ENCODE data around the gene KNOP1.

The KNOP1 gene

DNA sequence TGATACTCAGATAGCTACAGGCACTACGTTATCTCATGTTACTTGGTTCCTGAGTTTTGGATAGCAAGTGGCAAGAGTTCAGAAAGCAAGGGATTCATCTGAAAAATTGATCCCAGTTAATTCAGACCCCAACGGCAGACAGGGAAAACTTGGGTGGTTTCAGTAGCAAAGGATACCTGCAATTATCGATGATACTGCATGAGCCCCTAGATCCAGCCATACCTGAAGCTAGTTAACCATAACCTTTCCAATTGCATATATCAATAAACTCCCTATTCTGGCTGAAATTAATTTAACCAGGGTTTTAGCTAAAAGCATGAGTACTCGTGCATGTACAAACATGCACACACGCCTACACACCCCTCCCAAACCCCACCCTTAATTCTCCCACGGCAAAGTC, 4.3 kb downstream of the KNOP1 start:
- no peak for TF ChIP-seq ZFP3 (CRISPR knock-in tag; IDR thresholded peaks at IDR 0.05)
- ATAC-seq = no peak

DNA sequence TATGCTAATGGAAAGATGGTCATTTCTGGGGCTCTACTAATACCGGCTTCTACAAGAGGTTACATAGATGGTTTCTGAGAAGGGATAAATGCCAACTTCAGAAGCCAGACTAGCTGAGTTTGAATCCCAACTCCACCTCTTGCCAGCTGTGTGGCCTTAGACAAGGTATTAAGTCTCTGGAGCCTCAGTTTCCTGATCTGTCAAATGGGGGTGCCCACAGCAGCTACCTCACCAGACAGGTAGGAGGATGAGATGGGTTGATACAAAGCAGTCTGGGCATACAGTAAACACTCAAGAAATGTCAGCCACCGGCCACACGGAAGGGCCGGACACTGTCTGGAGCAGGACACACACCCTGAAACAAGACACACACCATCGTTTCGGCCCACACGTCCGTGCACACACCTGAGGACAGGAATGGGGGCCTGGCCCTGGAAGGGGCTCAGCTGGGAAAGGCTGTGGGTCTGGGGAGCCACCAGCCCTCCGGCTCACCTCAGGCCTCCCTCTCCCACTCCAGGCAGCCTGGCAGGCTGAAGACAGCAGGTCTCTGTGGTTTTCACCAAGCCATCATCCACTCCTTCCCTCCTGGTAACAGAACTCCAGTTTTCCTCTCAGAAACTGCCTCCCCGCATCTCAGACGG, 5.5 kb downstream of the KNOP1 start:
- no peak for ATAC-seq
- TF ChIP-seq SNAI2 (CRISPR knock-in tag; IDR thresholded peaks at IDR 0.05) (no peak), CSDC2 (CRISPR knock-in tag; IDR thresholded peaks at IDR 0.05) (no peak), ESRRG (CRISPR knock-in tag; IDR thresholded peaks at IDR 0.05) (no peak), OSR1 (CRISPR knock-in tag; IDR thresholded peaks at IDR 0.05) (no peak), TOX (CRISPR knock-in tag; IDR thresholded peaks at IDR 0.05; ENCODE audit: borderline replicate concordance) (no peak), ZNF565 (CRISPR knock-in tag; conservative IDR thresholded peaks at IDR 0.05; ENCODE audit: low read depth) (no peak), ZFP30 (CRISPR knock-in tag; IDR thresholded peaks at IDR 0.05) (no peak), ZC3H10 (CRISPR knock-in tag; IDR thresholded peaks at IDR 0.05) (no peak), RARB (CRISPR knock-in tag; IDR thresholded peaks at IDR 0.05) (no peak), ZNF70 (CRISPR knock-in tag; IDR thresholded peaks at IDR 0.05) (no peak), ZFP3 (CRISPR knock-in tag; IDR thresholded peaks at IDR 0.05) (no peak), ARNTL (CRISPR knock-in tag; IDR thresholded peaks at IDR 0.05; ENCODE audit: borderline replicate concordance, low read depth) (no peak), ZNF8 (CRISPR knock-in tag; IDR thresholded peaks at IDR 0.05) (no peak), PPARA (CRISPR knock-in tag; IDR thresholded peaks at IDR 0.05; ENCODE audit: borderline replicate concordance) (no peak)
- TF ChIP-seq, protein P1, sequence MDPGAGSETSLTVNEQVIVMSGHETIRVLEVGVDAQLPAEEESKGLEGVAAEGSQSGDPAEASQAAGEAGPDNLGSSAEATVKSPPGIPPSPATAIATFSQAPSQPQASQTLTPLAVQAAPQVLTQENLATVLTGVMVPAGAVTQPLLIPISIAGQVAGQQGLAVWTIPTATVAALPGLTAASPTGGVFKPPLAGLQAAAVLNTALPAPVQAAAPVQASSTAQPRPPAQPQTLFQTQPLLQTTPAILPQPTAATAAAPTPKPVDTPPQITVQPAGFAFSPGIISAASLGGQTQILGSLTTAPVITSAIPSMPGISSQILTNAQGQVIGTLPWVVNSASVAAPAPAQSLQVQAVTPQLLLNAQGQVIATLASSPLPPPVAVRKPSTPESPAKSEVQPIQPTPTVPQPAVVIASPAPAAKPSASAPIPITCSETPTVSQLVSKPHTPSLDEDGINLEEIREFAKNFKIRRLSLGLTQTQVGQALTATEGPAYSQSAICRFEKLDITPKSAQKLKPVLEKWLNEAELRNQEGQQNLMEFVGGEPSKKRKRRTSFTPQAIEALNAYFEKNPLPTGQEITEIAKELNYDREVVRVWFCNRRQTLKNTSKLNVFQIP (CRISPR knock-in tag; IDR thresholded peaks at IDR 0.05; ENCODE audit: borderline replicate concordance, low read depth) = no peak
- TF ChIP-seq, protein P2, sequence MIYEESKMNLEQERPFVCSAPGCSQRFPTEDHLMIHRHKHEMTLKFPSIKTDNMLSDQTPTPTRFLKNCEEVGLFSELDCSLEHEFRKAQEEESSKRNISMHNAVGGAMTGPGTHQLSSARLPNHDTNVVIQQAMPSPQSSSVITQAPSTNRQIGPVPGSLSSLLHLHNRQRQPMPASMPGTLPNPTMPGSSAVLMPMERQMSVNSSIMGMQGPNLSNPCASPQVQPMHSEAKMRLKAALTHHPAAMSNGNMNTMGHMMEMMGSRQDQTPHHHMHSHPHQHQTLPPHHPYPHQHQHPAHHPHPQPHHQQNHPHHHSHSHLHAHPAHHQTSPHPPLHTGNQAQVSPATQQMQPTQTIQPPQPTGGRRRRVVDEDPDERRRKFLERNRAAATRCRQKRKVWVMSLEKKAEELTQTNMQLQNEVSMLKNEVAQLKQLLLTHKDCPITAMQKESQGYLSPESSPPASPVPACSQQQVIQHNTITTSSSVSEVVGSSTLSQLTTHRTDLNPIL (CRISPR knock-in tag; IDR thresholded peaks at IDR 0.05; ENCODE audit: low read depth) = no peak
- TF ChIP-seq, protein P3, sequence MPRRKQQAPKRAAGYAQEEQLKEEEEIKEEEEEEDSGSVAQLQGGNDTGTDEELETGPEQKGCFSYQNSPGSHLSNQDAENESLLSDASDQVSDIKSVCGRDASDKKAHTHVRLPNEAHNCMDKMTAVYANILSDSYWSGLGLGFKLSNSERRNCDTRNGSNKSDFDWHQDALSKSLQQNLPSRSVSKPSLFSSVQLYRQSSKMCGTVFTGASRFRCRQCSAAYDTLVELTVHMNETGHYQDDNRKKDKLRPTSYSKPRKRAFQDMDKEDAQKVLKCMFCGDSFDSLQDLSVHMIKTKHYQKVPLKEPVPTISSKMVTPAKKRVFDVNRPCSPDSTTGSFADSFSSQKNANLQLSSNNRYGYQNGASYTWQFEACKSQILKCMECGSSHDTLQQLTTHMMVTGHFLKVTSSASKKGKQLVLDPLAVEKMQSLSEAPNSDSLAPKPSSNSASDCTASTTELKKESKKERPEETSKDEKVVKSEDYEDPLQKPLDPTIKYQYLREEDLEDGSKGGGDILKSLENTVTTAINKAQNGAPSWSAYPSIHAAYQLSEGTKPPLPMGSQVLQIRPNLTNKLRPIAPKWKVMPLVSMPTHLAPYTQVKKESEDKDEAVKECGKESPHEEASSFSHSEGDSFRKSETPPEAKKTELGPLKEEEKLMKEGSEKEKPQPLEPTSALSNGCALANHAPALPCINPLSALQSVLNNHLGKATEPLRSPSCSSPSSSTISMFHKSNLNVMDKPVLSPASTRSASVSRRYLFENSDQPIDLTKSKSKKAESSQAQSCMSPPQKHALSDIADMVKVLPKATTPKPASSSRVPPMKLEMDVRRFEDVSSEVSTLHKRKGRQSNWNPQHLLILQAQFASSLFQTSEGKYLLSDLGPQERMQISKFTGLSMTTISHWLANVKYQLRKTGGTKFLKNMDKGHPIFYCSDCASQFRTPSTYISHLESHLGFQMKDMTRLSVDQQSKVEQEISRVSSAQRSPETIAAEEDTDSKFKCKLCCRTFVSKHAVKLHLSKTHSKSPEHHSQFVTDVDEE (CRISPR knock-in tag; IDR thresholded peaks at IDR 0.05) = no peak
- TF ChIP-seq, protein P4, sequence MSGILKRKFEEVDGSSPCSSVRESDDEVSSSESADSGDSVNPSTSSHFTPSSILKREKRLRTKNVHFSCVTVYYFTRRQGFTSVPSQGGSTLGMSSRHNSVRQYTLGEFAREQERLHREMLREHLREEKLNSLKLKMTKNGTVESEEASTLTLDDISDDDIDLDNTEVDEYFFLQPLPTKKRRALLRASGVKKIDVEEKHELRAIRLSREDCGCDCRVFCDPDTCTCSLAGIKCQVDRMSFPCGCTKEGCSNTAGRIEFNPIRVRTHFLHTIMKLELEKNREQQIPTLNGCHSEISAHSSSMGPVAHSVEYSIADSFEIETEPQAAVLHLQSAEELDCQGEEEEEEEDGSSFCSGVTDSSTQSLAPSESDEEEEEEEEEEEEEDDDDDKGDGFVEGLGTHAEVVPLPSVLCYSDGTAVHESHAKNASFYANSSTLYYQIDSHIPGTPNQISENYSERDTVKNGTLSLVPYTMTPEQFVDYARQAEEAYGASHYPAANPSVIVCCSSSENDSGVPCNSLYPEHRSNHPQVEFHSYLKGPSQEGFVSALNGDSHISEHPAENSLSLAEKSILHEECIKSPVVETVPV (CRISPR knock-in tag; IDR thresholded peaks at IDR 0.05) = no peak
- TF ChIP-seq, protein P5, sequence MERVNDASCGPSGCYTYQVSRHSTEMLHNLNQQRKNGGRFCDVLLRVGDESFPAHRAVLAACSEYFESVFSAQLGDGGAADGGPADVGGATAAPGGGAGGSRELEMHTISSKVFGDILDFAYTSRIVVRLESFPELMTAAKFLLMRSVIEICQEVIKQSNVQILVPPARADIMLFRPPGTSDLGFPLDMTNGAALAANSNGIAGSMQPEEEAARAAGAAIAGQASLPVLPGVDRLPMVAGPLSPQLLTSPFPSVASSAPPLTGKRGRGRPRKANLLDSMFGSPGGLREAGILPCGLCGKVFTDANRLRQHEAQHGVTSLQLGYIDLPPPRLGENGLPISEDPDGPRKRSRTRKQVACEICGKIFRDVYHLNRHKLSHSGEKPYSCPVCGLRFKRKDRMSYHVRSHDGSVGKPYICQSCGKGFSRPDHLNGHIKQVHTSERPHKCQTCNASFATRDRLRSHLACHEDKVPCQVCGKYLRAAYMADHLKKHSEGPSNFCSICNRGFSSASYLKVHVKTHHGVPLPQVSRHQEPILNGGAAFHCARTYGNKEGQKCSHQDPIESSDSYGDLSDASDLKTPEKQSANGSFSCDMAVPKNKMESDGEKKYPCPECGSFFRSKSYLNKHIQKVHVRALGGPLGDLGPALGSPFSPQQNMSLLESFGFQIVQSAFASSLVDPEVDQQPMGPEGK (CRISPR knock-in tag; IDR thresholded peaks at IDR 0.05; ENCODE audit: borderline replicate concordance) = no peak

DNA sequence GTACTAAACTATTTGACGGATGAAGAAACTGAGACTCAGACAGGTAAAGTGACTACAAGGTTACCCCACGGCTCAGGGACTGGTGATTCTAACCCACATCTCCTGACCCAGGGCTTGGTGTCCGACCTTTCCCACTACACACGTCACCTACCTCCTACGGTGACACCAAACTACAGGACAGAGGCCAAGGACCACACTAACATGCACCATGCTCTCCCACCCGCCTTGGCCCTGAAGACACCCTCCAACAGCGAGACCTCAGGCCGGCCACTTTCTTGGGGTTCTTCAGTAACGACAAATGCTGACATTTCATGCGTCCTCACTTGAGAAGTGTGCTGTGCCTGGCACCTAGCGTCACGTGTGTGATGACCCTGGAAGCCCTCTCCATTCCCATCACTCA, 6.4 kb downstream of the KNOP1 start:
- TF ChIP-seq TCF4 (CRISPR knock-in tag; IDR thresholded peaks at IDR 0.05; ENCODE audit: borderline replicate concordance) = no peak
- TF ChIP-seq SNAI2 (CRISPR knock-in tag; IDR thresholded peaks at IDR 0.05) = no peak
- TF ChIP-seq ARNTL (CRISPR knock-in tag; IDR thresholded peaks at IDR 0.05; ENCODE audit: borderline replicate concordance, low read depth) = no peak
- no peak for TF ChIP-seq CSDC2 (CRISPR knock-in tag; IDR thresholded peaks at IDR 0.05)
- ATAC-seq = no peak

Data from SK-N-SH treated with all-trans-retinoic acid at 6 μM for 48 hours (cell line).